Activated CD4-positive, alpha-beta T cell treated with anti-CD3 and anti-CD28 coated beads, Interleukin-2, amount 50 U/mL, for 4 hours (primary cell): ENCODE data around the gene CD80.
"Not testable (repeated sequence)": the region's sequence is repeated elsewhere in the genome, so short reads cannot be mapped to it uniquely, and the experiment has no call there.

Experiments
- DNase-seq, 2 experiments: peaks; one replicate each; pipeline ENCODE4 v3.0.0-alpha.2; 2020

CD80 gene

DNA sequence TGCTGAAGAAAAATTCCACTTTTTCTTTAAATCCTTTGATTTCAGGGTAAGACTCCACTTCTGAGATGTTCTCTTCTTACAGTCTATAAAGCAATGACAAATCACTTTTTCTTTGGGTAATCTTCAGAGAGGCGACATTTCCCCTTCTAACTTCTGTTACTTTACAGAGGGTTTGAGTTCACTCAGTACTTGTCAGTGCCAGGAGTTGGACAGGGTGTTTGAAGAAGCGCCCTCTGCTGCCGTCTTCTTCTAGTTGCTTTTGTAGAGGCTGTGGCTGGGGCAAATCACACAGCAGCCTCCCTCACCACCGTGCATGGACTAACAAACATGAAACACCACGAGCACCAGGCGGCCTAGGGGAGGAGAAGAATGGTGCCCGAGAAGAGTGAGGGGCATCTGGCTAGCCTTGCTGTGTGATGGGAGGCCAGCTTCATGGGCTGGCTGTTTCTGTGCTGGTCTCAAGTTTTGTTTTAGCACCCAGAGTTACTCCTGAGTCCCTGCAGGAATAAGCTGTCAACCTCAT is at the start of gene CD80:
Gene CD80 (minus strand): TSS at position 174 of the 523 bp plus-strand sequence. CDS start 1,886 bp downstream, outside the sequence.
- DNase-seq, result peak; percentile 48 to 49

GRCh38 chr3:119608405-119609000 is 49.1 kb upstream of the CD80 start:
- no peak for DNase-seq

GRCh38 chr3:119604878-119605277 is 45.5 kb upstream of the CD80 start:
- no peak for DNase-seq

GRCh38 chr3:119602676-119603075 is 43.3 kb upstream of the CD80 start:
- DNase-seq, result no peak

- no peak for DNase-seq
These were observed 41.7 kb upstream of the CD80 start for GRCh38 chr3:119601154-119601553.

GRCh38 chr3:119600732-119601131 is 41.3 kb upstream of the CD80 start:
- DNase-seq, result no peak

- no peak for DNase-seq
These were observed 40.3 kb upstream of the CD80 start for GRCh38 chr3:119599558-119600174.

DNA sequence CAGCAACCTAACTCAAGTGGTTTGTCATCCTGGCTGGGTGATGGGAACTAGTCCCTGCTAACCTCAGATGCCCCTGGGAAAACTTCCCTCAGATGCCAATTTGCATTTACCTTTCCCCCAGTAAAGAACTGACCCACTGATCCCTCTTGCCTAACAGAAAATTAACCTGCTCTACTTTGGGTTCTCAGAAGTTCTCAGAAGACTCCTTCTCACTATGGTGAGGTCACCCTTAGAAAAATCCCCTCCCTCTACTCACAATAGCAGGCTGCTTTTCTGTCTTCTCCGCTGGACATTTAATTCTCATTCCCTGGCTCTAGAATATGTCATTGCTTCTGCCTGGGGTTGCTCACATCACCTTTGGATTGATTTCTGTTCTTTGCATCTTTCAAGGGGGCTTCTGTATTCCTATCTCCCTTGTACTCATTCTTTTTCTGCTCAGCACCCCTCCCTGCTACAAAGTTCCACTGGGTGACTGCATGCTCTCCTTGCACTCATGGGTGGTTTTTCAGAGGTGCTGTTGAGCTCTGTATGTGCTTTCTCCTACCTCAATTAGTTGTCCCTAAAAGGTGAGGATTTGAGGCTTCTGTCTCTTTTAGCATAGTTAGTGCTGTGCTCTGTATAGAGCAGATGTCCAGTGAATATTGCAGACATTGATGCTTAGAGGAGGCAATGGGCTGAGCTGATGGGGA is 39.1 kb upstream of the CD80 start:
- DNase-seq, result no peak

- no peak for DNase-seq
These were observed 38.3 kb upstream of the CD80 start, which contains the start of gene PLA1A for GRCh38 chr3:119597548-119598288. Gene PLA1A, plus strand, starts transcription at chr3:119597885. Its CDS starts 29 bp downstream, at chr3:119597914.

GRCh38 chr3:119596398-119596797 is 37.0 kb upstream of the CD80 start:
- DNase-seq, result no peak

DNA sequence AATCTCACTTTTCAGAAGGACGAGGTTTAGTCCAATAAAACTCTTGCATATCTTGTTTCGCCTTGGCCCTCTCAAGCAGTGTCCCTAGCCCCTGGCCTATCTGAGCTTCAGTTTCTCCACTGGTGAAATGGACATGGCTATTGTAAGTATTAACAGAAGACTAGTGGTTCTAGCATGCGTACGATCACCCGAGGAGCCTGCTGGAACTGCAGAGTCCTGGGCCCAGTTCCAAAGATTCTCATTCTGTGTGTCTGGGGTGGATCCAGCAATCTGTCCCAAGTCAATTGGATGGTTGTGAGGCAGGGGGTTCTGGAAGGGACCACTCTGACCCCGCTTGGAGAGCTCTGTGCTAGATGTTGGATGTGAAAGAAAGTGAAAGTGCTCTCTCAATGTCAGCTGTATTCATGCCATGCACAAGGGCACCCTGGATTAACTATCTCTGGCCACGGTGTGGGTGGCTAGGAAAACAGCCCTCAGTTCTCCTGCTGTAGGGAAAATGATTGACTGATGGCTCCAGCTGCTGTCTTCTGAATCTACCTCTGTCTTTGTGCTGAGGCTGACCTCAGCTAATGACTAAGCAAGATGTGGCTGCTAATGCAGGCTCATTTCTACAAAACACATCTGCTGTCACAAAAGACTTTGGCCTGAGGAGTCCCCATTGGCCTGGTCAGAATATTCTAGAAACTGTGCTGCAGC is 36.4 kb upstream of the CD80 start:
- DNase-seq, result no peak

- not testable (repeated sequence) for DNase-seq
These were observed 35.5 kb upstream of the CD80 start for GRCh38 chr3:119594929-119595328.

DNA sequence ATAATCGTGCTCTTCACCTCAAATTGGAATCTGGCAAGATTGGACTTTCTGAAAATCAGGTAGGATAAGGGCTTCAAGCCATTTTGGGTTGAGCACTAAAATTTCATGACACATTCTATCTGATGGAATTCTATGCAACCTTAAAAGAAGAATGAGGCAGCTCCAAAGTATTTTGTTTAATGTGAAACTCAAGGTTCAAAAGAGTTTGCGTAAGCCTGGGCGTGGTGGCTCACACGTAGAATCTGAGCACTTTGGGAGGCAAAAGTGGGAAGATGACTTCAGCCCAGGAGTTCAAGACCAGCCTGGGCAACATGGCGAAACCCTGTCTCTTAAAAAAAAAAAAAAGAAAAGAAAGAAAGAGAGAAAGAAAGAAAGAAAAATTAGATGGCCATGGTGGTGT is 34.7 kb upstream of the CD80 start:
- no peak for DNase-seq

- no peak for DNase-seq
These were observed 33.4 kb upstream of the CD80 start for GRCh38 chr3:119592861-119593260.

DNA sequence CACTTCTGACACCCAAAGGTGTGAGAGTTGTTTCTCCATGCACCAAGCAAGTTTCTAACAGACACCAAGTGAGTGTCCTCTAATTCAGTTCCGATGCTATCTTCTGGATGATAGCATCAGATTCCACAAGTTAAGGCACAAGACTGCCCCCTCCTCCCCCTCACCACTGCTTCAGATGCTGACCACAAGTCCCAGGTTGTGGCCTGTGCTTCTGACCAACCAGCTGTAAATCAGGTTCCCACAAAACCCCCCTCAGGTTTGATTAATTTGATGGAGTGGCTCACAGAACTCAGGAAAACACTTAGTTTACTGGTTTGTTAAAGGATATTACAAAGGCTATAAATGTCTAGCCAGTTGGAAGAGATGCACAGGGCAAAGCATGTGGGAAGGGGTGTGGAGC is 31.3 kb upstream of the CD80 start:
- no peak for DNase-seq

GRCh38 chr3:119589102-119589773 is 29.8 kb upstream of the CD80 start:
- no peak for DNase-seq

GRCh38 chr3:119588112-119588511 is 28.7 kb upstream of the CD80 start:
- DNase-seq, result no peak

DNA sequence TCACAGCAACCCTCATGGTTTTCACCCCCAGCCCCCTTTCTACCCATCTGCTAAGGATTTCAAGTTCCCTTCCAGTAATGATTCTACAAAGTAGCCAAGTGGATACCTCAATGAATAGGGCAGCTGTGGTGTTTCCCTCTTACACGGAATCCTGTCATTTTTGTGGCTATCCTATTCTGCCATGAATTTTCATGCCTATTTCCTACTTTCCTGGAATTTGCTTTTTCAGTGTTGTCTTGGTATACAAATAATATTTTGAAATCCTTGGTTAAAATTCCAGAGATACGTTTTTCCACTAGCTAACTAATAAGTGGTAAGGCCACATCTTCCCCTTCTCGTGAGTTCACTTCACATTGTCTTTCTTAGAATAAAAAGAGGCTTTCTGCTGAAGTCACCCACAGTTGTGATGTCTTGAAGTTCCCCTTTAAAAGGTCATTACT is 27.3 kb upstream of the CD80 start:
- no peak for DNase-seq

DNA sequence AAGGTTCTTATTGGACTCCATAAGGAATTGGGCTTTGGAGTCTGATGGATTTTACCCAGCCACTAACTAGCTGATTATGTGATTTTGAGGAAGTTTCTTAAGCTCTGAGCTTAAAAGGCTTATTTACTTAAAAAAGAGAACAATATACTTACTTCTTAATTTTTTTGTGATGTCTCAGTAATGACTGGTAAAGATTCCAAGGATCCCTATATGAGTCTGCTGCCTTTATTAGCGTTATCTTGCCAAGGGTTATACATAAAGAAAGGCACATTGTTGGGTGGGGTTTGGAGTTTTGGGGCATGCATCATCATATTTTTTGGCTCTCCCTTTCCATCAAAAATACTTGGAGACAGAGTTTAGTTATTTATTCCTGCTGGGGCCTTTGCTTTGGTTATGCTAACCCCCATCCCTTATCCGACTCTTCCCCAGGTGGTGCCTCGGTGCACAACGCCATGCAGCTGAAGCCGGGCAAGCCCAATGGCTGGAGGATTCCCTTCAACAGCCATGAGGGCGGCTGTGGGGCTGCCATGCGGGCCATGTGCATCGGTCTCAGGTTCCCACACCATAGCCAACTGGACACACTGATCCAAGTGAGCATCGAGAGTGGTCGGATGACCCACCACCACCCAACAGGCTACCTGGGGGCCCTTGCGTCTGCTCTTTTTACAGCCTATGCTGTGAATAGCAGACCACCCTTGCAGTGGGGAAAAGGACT is 26.6 kb upstream of the CD80 start:
- DNase-seq, result no peak

GRCh38 chr3:119585208-119585607 is 25.8 kb upstream of the CD80 start:
- DNase-seq, result no peak

DNA sequence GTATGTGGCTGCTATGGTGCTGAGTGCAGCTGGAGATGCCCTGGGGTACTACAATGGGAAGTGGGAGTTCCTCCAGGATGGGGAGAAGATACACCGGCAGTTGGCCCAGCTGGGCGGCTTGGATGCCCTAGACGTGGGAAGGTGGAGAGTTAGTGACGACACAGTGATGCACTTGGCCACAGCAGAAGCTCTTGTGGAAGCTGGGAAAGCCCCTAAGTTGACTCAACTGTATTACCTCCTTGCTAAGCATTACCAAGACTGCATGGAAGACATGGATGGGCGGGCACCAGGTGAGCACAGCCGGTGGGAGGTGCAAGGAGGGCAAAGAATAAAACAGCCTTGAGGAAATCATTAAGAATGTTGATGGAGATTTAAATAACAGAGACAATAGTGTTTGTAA is 22.8 kb upstream of the CD80 start:
- DNase-seq, result peak in 1 of 2 experiments; percentile 22
